Measurements from ENCODE around the gene SMC1B. TPM values are rescaled to one million over a fixed set of nuclear protein-coding genes. Genes with fewer than 3 reads are reported as not detected.
"Not testable (repeated sequence)": the region's sequence is repeated elsewhere in the genome, so short reads cannot be mapped to it uniquely, and the experiment has no call there.

SMC1B gene
- polyA plus RNA-seq, 1 donor = 0.27 TPM

GRCh38 chr22:45398214-45398613, 15.2 kb downstream of the SMC1B start:
- no peak overlapping the region for H3K4me3 ChIP-seq (ENCODE audit: low read length)
- no CpG with 5 or more reads among the region's 13 CpGs for WGBS (ENCODE audit: insufficient coverage, low lambda C conversion rate)
- peaks cover 5% of the 10 kb centered on the region for H3K9me3 ChIP-seq (ENCODE audit: control insufficient read depth, low read depth, low read length)
- H3K4me1 ChIP-seq (ENCODE audit: control insufficient read depth, insufficient read depth, low read length) = no peaks in the 10 kb centered on the region
- H3K27ac ChIP-seq (ENCODE audit: low read length) = no peak overlapping the region
- no peak for DNase-seq
- H3K36me3 ChIP-seq (ENCODE audit: control insufficient read depth, insufficient read depth, low read length) = no peaks in the 10 kb centered on the region
- no peaks in the 10 kb centered on the region for H3K27me3 ChIP-seq (ENCODE audit: control insufficient read depth, insufficient read depth, low read length)

- H3K4me3 ChIP-seq (ENCODE audit: low read length) = no peak overlapping the region
- H3K27me3 ChIP-seq (ENCODE audit: control insufficient read depth, insufficient read depth, low read length) = no peaks in the 10 kb centered on the region
- no CpG with 5 or more reads among the region's 5 CpGs for WGBS (ENCODE audit: insufficient coverage, low lambda C conversion rate)
- H3K9me3 ChIP-seq (ENCODE audit: control insufficient read depth, low read depth, low read length) = peaks cover 5% of the 10 kb centered on the region
- DNase-seq = no peak
- H3K4me1 ChIP-seq (ENCODE audit: control insufficient read depth, insufficient read depth, low read length) = no peaks in the 10 kb centered on the region
- H3K36me3 ChIP-seq (ENCODE audit: control insufficient read depth, insufficient read depth, low read length) = no peaks in the 10 kb centered on the region
- no peak overlapping the region for H3K27ac ChIP-seq (ENCODE audit: low read length)
Observed at GRCh38 chr22:45397806-45398205, 15.6 kb downstream of the SMC1B start.

- no peaks in the 10 kb centered on the region for H3K9me3 ChIP-seq (ENCODE audit: control insufficient read depth, low read depth, low read length)
- no CpG with 5 or more reads among the region's 3 CpGs for WGBS (ENCODE audit: insufficient coverage, low lambda C conversion rate)
- no peaks in the 10 kb centered on the region for H3K4me1 ChIP-seq (ENCODE audit: control insufficient read depth, insufficient read depth, low read length)
- no peak for DNase-seq
- H3K27ac ChIP-seq (ENCODE audit: low read length) = no peak overlapping the region
- no peaks in the 10 kb centered on the region for H3K27me3 ChIP-seq (ENCODE audit: control insufficient read depth, insufficient read depth, low read length)
- no peaks in the 10 kb centered on the region for H3K36me3 ChIP-seq (ENCODE audit: control insufficient read depth, insufficient read depth, low read length)
- H3K4me3 ChIP-seq (ENCODE audit: low read length) = no peak overlapping the region
Observed at GRCh38 chr22:45389546-45389945, 23.9 kb downstream of the SMC1B start.

- H3K4me1 ChIP-seq (ENCODE audit: control insufficient read depth, insufficient read depth, low read length) = no peaks in the 10 kb centered on the region
- H3K4me3 ChIP-seq (ENCODE audit: low read length) = no peak overlapping the region
- H3K9me3 ChIP-seq (ENCODE audit: control insufficient read depth, low read depth, low read length) = no peaks in the 10 kb centered on the region
- H3K36me3 ChIP-seq (ENCODE audit: control insufficient read depth, insufficient read depth, low read length) = no peaks in the 10 kb centered on the region
- no peak for DNase-seq
- no peaks in the 10 kb centered on the region for H3K27me3 ChIP-seq (ENCODE audit: control insufficient read depth, insufficient read depth, low read length)
- no CpG with 5 or more reads among the region's 2 CpGs for WGBS (ENCODE audit: insufficient coverage, low lambda C conversion rate)
- no peak overlapping the region for H3K27ac ChIP-seq (ENCODE audit: low read length)
Observed at GRCh38 chr22:45381348-45381747, 32.1 kb downstream of the SMC1B start.

GRCh38 chr22:45376703-45377102, 36.7 kb downstream of the SMC1B start:
- Histone ChIP-seq H3K4me3 (ENCODE audit: low read length) (no peak overlapping the region), H3K27ac (ENCODE audit: low read length) (no peak overlapping the region), H3K9me3 (ENCODE audit: control insufficient read depth, low read depth, low read length) (no peaks in the 10 kb centered on the region), H3K27me3 (ENCODE audit: control insufficient read depth, insufficient read depth, low read length) (no peaks in the 10 kb centered on the region), H3K36me3 (ENCODE audit: control insufficient read depth, insufficient read depth, low read length) (no peaks in the 10 kb centered on the region), H3K4me1 (ENCODE audit: control insufficient read depth, insufficient read depth, low read length) (no peaks in the 10 kb centered on the region)
- 60% methylated on average over 1 of the region's 1 CpG for WGBS (ENCODE audit: insufficient coverage, low lambda C conversion rate)
- no peak for DNase-seq

- H3K27me3 ChIP-seq (ENCODE audit: control insufficient read depth, insufficient read depth, low read length) = no peaks in the 10 kb centered on the region
- H3K4me3 ChIP-seq (ENCODE audit: low read length) = no peak overlapping the region
- DNase-seq = no peak
- no peaks in the 10 kb centered on the region for H3K4me1 ChIP-seq (ENCODE audit: control insufficient read depth, insufficient read depth, low read length)
- H3K27ac ChIP-seq (ENCODE audit: low read length) = no peak overlapping the region
- no peaks in the 10 kb centered on the region for H3K36me3 ChIP-seq (ENCODE audit: control insufficient read depth, insufficient read depth, low read length)
- H3K9me3 ChIP-seq (ENCODE audit: control insufficient read depth, low read depth, low read length) = no peaks in the 10 kb centered on the region
- no CpG with 5 or more reads among the region's 3 CpGs for WGBS (ENCODE audit: insufficient coverage, low lambda C conversion rate)
Observed at GRCh38 chr22:45376009-45376408, 37.4 kb downstream of the SMC1B start.

- H3K27ac ChIP-seq (ENCODE audit: low read length); DNase-seq: not testable (repeated sequence)
Observed at GRCh38 chr22:45373592-45373991, 39.8 kb downstream of the SMC1B start.

GRCh38 chr22:45366713-45367112, 46.7 kb downstream of the SMC1B start:
- no peaks in the 10 kb centered on the region for H3K4me1 ChIP-seq (ENCODE audit: control insufficient read depth, insufficient read depth, low read length)
- no peak overlapping the region for H3K27ac ChIP-seq (ENCODE audit: low read length)
- H3K27me3 ChIP-seq (ENCODE audit: control insufficient read depth, insufficient read depth, low read length) = no peaks in the 10 kb centered on the region
- no peak for DNase-seq
- H3K36me3 ChIP-seq (ENCODE audit: control insufficient read depth, insufficient read depth, low read length) = no peaks in the 10 kb centered on the region
- H3K4me3 ChIP-seq (ENCODE audit: low read length) = no peak overlapping the region
- H3K9me3 ChIP-seq (ENCODE audit: control insufficient read depth, low read depth, low read length) = peaks cover 8% of the 10 kb centered on the region
- WGBS (ENCODE audit: insufficient coverage, low lambda C conversion rate) = 77% methylated on average over 3 of the region's 3 CpGs

More at GRCh38 chr22:45373592-45373991, 39.8 kb downstream of the SMC1B start:
- not testable (repeated sequence) for H3K27me3 ChIP-seq (ENCODE audit: control insufficient read depth, insufficient read depth, low read length); H3K9me3 ChIP-seq (ENCODE audit: control insufficient read depth, low read depth, low read length); H3K4me1 ChIP-seq (ENCODE audit: control insufficient read depth, insufficient read depth, low read length); H3K4me3 ChIP-seq (ENCODE audit: low read length); H3K36me3 ChIP-seq (ENCODE audit: control insufficient read depth, insufficient read depth, low read length)
- WGBS (ENCODE audit: insufficient coverage, low lambda C conversion rate) = no CpG with 5 or more reads among the region's 3 CpGs

- no peak overlapping the region for H3K4me3 ChIP-seq (ENCODE audit: low read length)
- H3K4me1 ChIP-seq (ENCODE audit: control insufficient read depth, insufficient read depth, low read length) = no peaks in the 10 kb centered on the region
- no CpG with 5 or more reads among the region's 4 CpGs for WGBS (ENCODE audit: insufficient coverage, low lambda C conversion rate)
- no peaks in the 10 kb centered on the region for H3K36me3 ChIP-seq (ENCODE audit: control insufficient read depth, insufficient read depth, low read length)
- no peak for DNase-seq
- no peaks in the 10 kb centered on the region for H3K27me3 ChIP-seq (ENCODE audit: control insufficient read depth, insufficient read depth, low read length)
- H3K9me3 ChIP-seq (ENCODE audit: control insufficient read depth, low read depth, low read length) = no peaks in the 10 kb centered on the region
- no peak overlapping the region for H3K27ac ChIP-seq (ENCODE audit: low read length)
Observed at GRCh38 chr22:45359627-45360026, 53.8 kb downstream of the SMC1B start.

GRCh38 chr22:45358127-45358526, 55.3 kb downstream of the SMC1B start:
- no peaks in the 10 kb centered on the region for H3K27me3 ChIP-seq (ENCODE audit: control insufficient read depth, insufficient read depth, low read length)
- no peaks in the 10 kb centered on the region for H3K36me3 ChIP-seq (ENCODE audit: control insufficient read depth, insufficient read depth, low read length)
- no peaks in the 10 kb centered on the region for H3K4me1 ChIP-seq (ENCODE audit: control insufficient read depth, insufficient read depth, low read length)
- no peaks in the 10 kb centered on the region for H3K9me3 ChIP-seq (ENCODE audit: control insufficient read depth, low read depth, low read length)
- no peak overlapping the region for H3K27ac ChIP-seq (ENCODE audit: low read length)
- no peak overlapping the region for H3K4me3 ChIP-seq (ENCODE audit: low read length)
- DNase-seq = no peak
- no CpG with 5 or more reads among the region's 1 CpG for WGBS (ENCODE audit: insufficient coverage, low lambda C conversion rate)

- no CpG with 5 or more reads among the region's 1 CpG for WGBS (ENCODE audit: insufficient coverage, low lambda C conversion rate)
- Histone ChIP-seq H3K4me1 (ENCODE audit: control insufficient read depth, insufficient read depth, low read length) (no peaks in the 10 kb centered on the region), H3K36me3 (ENCODE audit: control insufficient read depth, insufficient read depth, low read length) (no peaks in the 10 kb centered on the region), H3K9me3 (ENCODE audit: control insufficient read depth, low read depth, low read length) (no peaks in the 10 kb centered on the region), H3K27me3 (ENCODE audit: control insufficient read depth, insufficient read depth, low read length) (no peaks in the 10 kb centered on the region), H3K27ac (ENCODE audit: low read length) (no peak overlapping the region), H3K4me3 (ENCODE audit: low read length) (no peak overlapping the region)
- DNase-seq = no peak
Observed at GRCh38 chr22:45357490-45357889, 55.9 kb downstream of the SMC1B start.
